Neural progenitor cell (in vitro differentiated cells): ENCODE measurements around the gene ELFN1. TPM values are rescaled to one million over a fixed set of nuclear protein-coding genes. Genes with fewer than 3 reads are reported as not detected.

Source experiments
- DNase-seq: peaks from one replicate; pipeline ENCODE4 v3.0.0-alpha.2; 2016; ENCODE audit warnings: low spot score
- H2AFZ ChIP-seq: fragments of 200-600 bp; sonication (generic); replicated peaks from 2 replicates; pipeline ENCODE4 v1.6.1; 2016; ENCODE audit warnings: antibody characterized with exemption
- H3F3A ChIP-seq: fragments of 200-600 bp; sonication (generic); 2 replicates; pipeline ENCODE4 v1.6.1; 2016; ENCODE audit warnings: antibody characterized with exemption, low read depth
- H3K27ac ChIP-seq: fragments of 200-600 bp; sonication (generic); 2 replicates; pipeline ENCODE4 v1.5.1; 2016; ENCODE audit warnings: mild to moderate bottlenecking
- H3K27me3 ChIP-seq: fragments of 200-600 bp; sonication (generic); 2 replicates; pipeline ENCODE4 v1.6.1; 2016; ENCODE audit warnings: mild to moderate bottlenecking, moderate library complexity
- H3K36me3 ChIP-seq: fragments of 200-600 bp; sonication (generic); 2 replicates; pipeline ENCODE4 v1.5.1; 2016
- H3K4me1 ChIP-seq: fragments of 200-600 bp; sonication (generic); 2 replicates; pipeline ENCODE4 v1.6.1; 2016; ENCODE audit warnings: mixed run types
- H3K4me2 ChIP-seq: fragments of 200-600 bp; sonication (generic); 2 replicates; pipeline ENCODE4 v1.6.1; 2016
- H3K4me3 ChIP-seq: fragments of 200-600 bp; sonication (generic); 2 replicates; pipeline ENCODE4 v1.5.1; 2016
- H3K79me2 ChIP-seq: fragments of 200-600 bp; sonication (generic); 2 replicates; pipeline ENCODE4 v1.6.1; 2016; ENCODE audit warnings: low read depth
- H3K9ac ChIP-seq: fragments of 200-600 bp; sonication (generic); 2 replicates; pipeline ENCODE4 v1.6.1; 2016
- H3K9me3 ChIP-seq: fragments of 200-600 bp; sonication (generic); 2 replicates; pipeline ENCODE4 v1.5.1; 2016; ENCODE audit warnings: low read depth
- H4K20me1 ChIP-seq: fragments of 200-600 bp; sonication (generic); 2 replicates; pipeline ENCODE4 v1.6.1; 2016; ENCODE audit warnings: low read depth
- H3K27ac Mint-ChIP-seq: 3 replicates; pipeline ENCODE4 v1.8.0; 2021; ENCODE audit warnings: mixed read lengths
- H3K27me3 Mint-ChIP-seq: 2 replicates; pipeline ENCODE4 v1.8.0; 2022; ENCODE audit warnings: low read depth, mild to moderate bottlenecking, inconsistent platforms, moderate library complexity, mixed read lengths; ENCODE audit not compliant: insufficient read depth
- H3K36me3 Mint-ChIP-seq: 3 replicates; pipeline ENCODE4 v1.8.0; 2021; ENCODE audit warnings: mixed read lengths
- H3K4me1 Mint-ChIP-seq: 3 replicates; pipeline ENCODE4 v1.8.0; 2021; ENCODE audit warnings: mixed read lengths
- H3K4me3 Mint-ChIP-seq: 3 replicates; pipeline ENCODE4 v1.8.0; 2021; ENCODE audit warnings: mild to moderate bottlenecking, moderate library complexity, mixed read lengths
- H3K9me3 Mint-ChIP-seq: 3 replicates; pipeline ENCODE4 v1.8.0; 2020; ENCODE audit warnings: mixed read lengths
- CTCF ChIP-seq: fragments of 200-600 bp; sonication (generic); IDR thresholded peaks from 2 replicates; pipeline ENCODE4 v1.5.1; 2017; ENCODE audit warnings: antibody characterized with exemption, mild to moderate bottlenecking
- EZH2 ChIP-seq: fragments of 200-600 bp; sonication (generic); IDR thresholded peaks from 2 replicates; pipeline ENCODE4 v1.6.1; 2017; ENCODE audit warnings: antibody characterized with exemption, mild to moderate bottlenecking, moderate library complexity
- EZH2phosphoT487 ChIP-seq: fragments of 200-600 bp; sonication (generic); IDR thresholded peaks from 2 replicates; pipeline ENCODE4 v1.6.1; 2017; ENCODE audit warnings: antibody characterized with exemption
- total RNA-seq: library from RNA; depleted of rRNA; stranded (reverse); fragments of >200 nt; gene quantifications from 2 replicates; pipeline ENCODE4 v1.2.3, GENCODE V29; 2015; ENCODE audit warnings: low replicate concordance

ELFN1 gene
- total RNA-seq, 1 donor from 2014 or later: 2.2 TPM

DNA sequence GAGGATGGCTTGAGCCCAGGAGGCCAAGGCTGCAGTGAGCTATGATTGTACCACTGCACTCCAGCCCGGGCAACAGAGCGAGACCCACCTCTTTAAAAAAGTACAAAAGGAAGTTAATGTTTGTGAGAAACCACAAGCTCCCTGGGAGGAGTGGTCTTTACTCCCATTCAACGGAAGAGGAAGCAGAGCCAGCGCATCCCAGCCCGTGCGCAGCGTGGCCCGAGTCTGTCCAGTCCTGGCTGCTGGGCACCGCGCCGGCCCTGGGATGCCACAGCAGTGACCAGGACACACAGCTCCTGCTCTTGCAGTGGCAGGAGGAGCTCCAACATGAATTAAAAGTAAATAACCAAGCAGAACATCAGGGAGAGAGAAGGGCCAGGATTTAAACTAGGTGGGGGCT is 68.4 kb downstream of the ELFN1 start:
- TF ChIP-seq CTCF (no peak), EZH2phosphoT487 (no peak), EZH2 (no peak)
- no peak for DNase-seq
- Mint-ChIP-seq H3K4me3 (no peak overlapping the region), H3K36me3 (no peaks in the 10 kb centered on the region), H3K27ac (no peak overlapping the region), H3K27me3 (peaks cover 10% of the 10 kb centered on the region), H3K9me3 (no peaks in the 10 kb centered on the region), H3K4me1 (peaks cover 21% of the 10 kb centered on the region)
- Histone ChIP-seq H3K4me1 (no peaks in the 10 kb centered on the region), H3K36me3 (no peaks in the 10 kb centered on the region), H2AFZ (no peak overlapping the region), H3K27me3 (no peaks in the 10 kb centered on the region), H3K27ac (no peak overlapping the region), H3K79me2 (no peaks in the 10 kb centered on the region), H3K9ac (no peak overlapping the region), H4K20me1 (peaks cover 7% of the 10 kb centered on the region), H3K4me3 (no peak overlapping the region), H3K4me2 (no peak overlapping the region), H3F3A (no peaks in the 10 kb centered on the region), H3K9me3 (no peaks in the 10 kb centered on the region)

DNA sequence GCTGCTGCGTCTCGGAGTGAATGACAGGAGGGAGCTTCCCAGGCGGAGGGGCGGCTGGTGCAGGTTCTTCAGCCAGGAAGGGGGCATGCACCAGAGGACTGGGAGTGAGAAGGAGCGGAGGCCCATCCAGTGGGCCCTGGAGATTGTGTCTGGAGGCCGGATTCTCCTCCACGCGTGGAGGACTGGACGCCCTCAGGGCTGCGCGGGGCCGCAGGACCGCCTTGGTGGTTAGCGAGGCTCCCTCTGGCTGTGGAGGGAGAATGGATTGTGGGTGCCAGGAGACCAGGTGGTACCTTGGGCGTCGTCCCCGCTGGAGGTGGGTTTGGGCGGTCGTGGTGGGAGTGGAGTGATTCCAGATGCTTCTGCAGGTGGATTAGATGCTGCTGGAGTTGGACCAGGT is 68.9 kb downstream of the ELFN1 start:
- Mint-ChIP-seq H3K4me3 (no peak overlapping the region), H3K27me3 (peaks cover 10% of the 10 kb centered on the region), H3K9me3 (no peaks in the 10 kb centered on the region), H3K4me1 (peaks cover 21% of the 10 kb centered on the region), H3K36me3 (no peaks in the 10 kb centered on the region), H3K27ac (peak overlapping the region; percentile 12)
- no peak for TF ChIP-seq EZH2
- no peak for TF ChIP-seq CTCF
- no peak for TF ChIP-seq EZH2phosphoT487
- Histone ChIP-seq H4K20me1 (peaks cover 7% of the 10 kb centered on the region), H2AFZ (no peak overlapping the region), H3K27me3 (no peaks in the 10 kb centered on the region), H3K9ac (no peak overlapping the region), H3K27ac (no peak overlapping the region), H3K79me2 (no peaks in the 10 kb centered on the region), H3F3A (no peaks in the 10 kb centered on the region), H3K9me3 (no peaks in the 10 kb centered on the region), H3K36me3 (no peaks in the 10 kb centered on the region), H3K4me3 (no peak overlapping the region), H3K4me1 (no peaks in the 10 kb centered on the region), H3K4me2 (no peak overlapping the region)
- no peak for DNase-seq

DNA sequence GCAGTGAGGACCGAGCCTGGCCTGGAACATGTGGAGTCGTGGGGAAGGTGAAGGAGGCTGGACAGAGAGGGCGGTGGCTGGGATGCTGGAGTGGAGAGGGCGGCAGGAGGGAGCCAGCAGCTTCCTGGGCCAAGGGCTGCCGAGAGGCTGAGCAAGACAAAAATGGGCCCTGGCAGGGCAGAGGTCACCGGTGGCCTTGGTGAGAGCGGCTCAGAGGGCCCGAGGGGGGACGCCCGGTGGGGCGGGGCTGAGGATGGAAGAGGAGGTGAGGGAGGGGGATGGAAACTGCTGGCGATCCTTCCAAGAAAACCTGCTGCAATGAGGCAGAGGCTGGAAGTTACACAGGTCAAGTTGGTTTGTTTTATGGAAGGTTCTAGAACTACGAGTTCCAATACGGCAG is 69.5 kb downstream of the ELFN1 start:
- no peaks in the 10 kb centered on the region for H3F3A ChIP-seq
- Mint-ChIP-seq H3K4me1 (peaks cover 21% of the 10 kb centered on the region), H3K27ac (no peak overlapping the region), H3K27me3 (peaks cover 10% of the 10 kb centered on the region), H3K4me3 (no peak overlapping the region), H3K9me3 (no peaks in the 10 kb centered on the region), H3K36me3 (peaks cover under 1% of the 10 kb centered on the region)
- no peak overlapping the region for H3K4me2 ChIP-seq
- TF ChIP-seq CTCF (no peak), EZH2phosphoT487 (no peak), EZH2 (no peak)
- no peak overlapping the region for H3K4me3 ChIP-seq
- no peaks in the 10 kb centered on the region for H3K9me3 ChIP-seq
- H2AFZ ChIP-seq: no peak overlapping the region
- peaks cover 7% of the 10 kb centered on the region for H4K20me1 ChIP-seq
- H3K27ac ChIP-seq: no peak overlapping the region
- no peak overlapping the region for H3K9ac ChIP-seq
- no peaks in the 10 kb centered on the region for H3K27me3 ChIP-seq
- no peaks in the 10 kb centered on the region for H3K36me3 ChIP-seq
- no peaks in the 10 kb centered on the region for H3K4me1 ChIP-seq
- no peak for DNase-seq
- no peaks in the 10 kb centered on the region for H3K79me2 ChIP-seq
